CD4-positive, alpha-beta T cell treated with Interleukin-10 for 1 hour (primary cell): ENCODE measurements around the gene MOCOS.
"Not testable (repeated sequence)": the region's sequence is repeated elsewhere in the genome, so short reads cannot be mapped to it uniquely, and the experiment has no call there.

Source experiments
- DNase-seq: peaks from one replicate; pipeline ENCODE4 v3.0.0-alpha.2; 2020

MOCOS gene

GRCh38 chr18:36187193-36187825 is at the start of gene MOCOS:
Gene MOCOS (plus strand): TSS chr18:36187497. CDS start chr18:36187540, 43 bp downstream.
- peak; percentile 30 for DNase-seq

DNA sequence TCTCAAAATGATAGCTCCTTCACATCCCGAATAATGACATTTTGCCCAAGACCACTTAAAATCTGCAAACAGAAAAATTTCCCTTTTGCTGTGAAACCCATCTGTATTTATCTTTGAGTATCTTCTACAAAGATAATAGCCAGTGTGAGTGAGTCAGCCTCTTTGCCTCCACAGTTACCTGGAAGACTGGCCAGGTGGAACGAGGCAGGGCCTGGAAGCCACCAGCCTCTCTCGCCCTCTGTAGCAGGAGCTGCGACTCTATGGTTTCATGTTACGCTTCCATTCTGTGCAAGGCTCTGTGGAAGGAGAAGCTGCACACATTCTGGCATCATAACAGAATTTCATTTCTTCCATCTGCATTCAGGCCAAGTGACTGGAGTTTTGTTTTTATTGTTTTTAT is 48.1 kb upstream of the MOCOS start:
- DNase-seq, result no peak

DNA sequence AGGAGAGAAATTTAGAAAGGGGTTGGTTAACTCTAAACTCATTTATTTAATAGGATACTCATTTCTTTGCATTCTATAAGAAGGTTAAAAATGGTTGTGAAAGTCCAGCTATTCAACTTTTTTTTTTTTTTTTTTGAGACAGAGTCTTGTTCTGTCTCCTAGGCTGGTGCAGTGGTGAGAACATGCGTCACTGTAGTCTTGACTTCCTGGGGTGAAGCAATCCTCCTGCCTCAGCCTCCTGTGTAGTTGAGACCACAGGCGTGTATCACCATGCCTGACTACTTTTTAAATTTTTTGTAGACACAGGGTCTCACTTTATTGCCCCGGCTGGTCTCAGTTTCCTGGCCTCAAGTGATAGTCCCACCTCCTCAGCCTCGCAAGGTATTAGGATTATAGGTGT is 45.7 kb upstream of the MOCOS start:
- no peak for DNase-seq

DNA sequence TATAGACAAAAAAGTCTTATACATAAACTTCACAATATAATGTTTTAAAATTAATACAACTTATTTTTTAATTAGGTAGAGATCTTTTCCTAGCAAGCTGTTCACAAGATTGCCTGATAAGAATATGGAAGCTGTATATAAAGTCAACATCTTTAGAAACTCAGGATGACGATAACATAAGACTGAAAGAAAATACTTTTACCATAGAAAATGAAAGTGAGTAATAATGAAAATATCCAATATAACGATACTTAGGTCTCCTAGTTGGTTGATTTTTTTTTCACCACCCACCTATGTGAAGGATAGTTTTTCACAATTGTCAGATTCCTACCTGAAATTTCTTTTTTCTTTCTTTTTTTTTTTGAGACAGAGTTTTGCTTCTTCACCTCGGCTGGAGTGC is 44.5 kb upstream of the MOCOS start:
- no peak for DNase-seq

- DNase-seq, result no peak
Measured at GRCh38 chr18:36143391-36143790, 43.9 kb upstream of the MOCOS start.

DNA sequence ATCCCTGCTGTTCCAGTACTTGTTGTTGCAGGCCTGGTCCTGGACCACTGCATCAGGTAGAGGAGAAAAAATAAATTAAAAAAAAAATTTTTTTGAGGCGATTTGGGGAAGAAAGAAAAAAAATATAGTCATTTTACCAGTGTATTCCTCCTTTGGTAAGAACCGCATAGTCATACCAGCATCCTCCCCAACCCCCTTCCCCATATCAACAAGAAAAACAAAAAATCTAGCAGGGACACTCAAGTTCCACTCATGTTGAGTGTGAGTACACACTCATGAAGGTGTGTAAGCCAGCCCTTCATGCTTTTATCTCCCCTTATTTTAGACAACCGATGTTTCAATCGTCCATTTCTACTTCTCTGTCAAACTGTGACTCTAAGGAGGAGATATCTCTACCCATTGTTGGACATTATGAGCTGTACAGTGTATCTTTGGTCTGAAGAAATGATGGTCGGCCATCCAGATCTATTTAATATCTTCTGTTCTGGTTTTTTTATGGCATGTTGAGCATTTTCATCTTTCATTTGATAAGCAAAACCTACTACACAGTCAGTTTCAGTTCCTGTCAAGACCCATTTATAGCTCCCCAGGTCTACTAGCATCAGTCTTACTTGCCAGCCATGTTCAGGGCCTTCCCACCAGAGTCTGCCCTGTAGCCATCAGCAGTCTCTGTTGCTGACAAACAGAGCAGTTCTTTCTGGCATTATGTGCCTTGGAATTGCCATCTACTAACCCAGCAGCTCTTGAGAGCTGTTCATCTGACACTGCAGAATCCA is 37.6 kb upstream of the MOCOS start:
- no peak for DNase-seq

DNA sequence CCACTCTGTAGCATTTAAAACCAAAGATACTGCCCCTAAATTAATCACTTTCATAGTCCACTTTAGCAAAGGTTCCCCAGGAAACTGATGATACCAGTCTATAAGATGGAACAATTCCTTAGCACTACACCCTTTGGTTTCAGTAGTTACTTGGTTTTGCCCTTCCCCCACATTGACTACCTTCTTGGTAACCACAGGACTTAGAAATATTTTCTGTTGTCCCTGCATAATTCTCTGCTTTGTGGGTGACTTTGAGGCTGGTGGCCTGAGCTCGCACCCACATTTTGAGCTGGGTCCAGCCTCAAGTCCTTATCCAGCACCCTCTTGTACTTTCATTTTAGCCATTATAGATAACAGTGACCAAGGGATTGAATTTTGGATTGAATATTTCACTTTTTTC is 34.5 kb upstream of the MOCOS start:
- DNase-seq, result no peak

GRCh38 chr18:36153203-36153602 is 34.1 kb upstream of the MOCOS start:
- no peak for DNase-seq

DNA sequence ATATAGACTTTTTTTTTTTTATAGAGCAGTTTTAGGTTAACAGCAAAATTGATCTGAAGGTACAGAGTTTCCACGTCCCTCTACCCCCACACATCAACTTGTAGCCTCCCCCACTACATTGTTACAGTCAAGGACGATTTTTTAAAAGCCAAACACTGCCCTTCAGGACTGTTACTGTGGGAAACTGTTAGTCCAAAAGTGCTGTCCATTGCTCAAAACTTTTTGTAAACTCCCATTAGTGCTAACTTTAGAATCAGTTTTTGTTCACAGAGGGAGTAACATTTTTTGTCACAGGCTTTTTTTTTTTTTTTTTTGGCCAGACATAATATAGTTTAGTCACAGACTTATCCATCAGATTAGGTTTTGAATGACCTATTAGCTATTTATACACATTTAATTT is 33.5 kb upstream of the MOCOS start:
- no peak for DNase-seq

DNA sequence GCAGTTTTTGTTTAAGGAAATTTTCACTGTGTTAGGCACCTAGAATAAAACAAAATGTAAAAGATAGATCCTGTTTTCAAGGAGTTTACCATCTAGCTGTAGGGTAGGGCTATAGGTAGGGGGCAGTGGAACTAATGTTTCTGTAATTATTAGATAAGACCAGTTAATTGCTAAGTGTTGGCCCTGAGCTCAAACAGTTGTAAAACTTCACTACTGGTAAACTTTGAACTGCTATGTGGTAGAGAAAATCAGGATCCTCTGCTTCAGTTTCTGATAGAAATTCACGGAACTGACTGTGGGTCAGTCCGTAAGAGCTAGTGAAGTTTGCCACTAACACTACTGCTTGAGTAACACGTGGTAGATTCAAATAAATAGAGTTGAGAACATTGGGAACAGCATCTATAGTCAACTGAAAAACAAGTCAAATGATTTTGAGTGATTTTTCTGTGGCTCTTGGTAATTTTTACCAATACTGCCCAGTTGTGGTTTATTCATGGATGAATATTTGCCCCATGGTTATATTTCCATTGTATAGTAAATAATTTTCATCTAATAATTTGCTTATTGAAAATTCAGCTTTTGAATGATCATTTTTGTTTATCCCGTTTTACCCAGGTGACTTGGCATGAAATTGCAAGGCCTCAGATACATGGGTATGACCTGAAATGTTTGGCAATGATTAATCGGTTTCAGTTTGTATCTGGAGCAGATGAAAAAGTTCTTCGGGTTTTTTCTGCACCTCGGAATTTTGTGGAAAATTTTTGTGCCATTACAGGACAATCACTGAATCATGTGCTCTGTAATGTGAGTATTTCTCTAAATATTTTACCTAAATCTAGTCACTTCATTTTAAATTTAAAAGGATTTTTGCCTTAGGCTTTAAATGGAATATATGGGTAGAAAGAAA is 31.2 kb upstream of the MOCOS start:
- no peak for DNase-seq

DNA sequence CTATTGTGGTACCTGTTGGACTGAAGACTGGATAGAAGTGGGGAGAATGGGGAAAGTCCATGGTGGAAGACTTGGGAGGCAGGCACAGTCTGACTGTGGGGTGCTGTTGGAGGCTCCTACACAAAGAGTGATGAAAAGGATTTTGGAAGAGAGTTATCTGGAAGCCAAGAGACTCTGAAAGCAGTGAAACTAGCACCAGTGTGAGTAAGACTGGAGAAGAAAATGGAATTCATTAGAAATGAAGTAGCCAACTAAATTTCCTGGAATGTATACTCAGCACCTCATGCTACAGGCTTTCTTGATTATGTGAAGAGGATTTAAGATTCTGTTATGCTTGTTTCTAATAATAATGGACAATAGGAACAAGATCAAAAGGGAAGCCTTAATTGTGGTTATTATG is 29.9 kb upstream of the MOCOS start:
- no peak for DNase-seq

DNA sequence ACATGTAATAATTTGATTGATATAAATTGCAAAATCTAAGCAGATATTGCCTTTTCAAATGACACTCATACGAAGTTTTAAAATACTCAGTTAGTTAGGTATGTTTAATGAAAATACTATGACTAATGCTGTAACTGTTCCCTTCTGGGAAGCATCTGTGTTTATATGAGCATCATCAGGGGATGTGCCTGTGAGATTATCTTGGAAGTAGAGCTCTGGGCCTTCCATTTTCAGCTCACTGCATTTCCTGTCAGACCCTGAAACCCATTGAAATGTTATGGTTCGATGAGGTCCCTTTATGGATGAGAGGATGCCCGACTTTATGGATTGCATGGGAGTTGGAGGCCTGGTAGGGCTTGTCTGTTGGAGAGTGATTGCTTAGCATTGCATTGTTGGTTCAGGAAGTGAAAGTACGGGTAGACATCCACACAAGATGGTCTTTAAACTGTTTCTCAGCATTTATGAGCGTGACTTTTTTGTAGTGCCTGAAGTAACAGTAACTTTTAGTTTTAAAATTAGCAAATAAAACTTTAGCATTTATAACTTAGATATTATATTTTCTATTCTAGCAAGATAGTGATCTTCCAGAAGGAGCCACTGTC is 28.9 kb upstream of the MOCOS start:
- DNase-seq, result no peak

GRCh38 chr18:36160959-36161371 is 26.3 kb upstream of the MOCOS start:
- no peak for DNase-seq

- DNase-seq, result no peak
Measured at GRCh38 chr18:36162981-36163380, 24.3 kb upstream of the MOCOS start.

DNA sequence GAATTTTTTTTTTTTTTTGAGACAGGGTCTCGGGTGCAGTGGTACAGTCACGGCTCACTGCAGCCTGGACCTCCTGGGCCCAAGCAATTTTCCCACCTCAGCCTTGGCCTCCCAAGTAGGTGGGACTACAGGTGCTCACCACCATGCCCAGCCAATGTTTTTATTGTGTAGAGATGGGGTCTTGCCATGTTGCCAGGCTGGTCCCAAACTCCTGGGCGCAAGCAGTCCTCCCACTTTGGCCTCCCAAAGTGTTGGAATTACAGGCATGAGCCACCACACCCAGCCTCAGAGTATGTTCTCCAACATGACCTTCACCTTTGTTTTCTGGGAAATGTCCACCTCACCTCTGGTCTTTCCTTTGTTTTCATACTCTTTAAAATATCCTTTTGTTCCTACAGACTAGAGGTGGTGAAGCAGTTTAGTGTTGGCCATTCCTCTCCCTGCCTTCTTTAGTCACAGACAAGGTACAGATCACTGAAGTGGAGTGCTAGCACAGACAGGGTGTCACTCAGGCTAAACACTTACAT is 19.5 kb upstream of the MOCOS start:
- no peak for DNase-seq

- DNase-seq, result not testable (repeated sequence)
Measured at GRCh38 chr18:36168296-36168695, 19.0 kb upstream of the MOCOS start.

DNA sequence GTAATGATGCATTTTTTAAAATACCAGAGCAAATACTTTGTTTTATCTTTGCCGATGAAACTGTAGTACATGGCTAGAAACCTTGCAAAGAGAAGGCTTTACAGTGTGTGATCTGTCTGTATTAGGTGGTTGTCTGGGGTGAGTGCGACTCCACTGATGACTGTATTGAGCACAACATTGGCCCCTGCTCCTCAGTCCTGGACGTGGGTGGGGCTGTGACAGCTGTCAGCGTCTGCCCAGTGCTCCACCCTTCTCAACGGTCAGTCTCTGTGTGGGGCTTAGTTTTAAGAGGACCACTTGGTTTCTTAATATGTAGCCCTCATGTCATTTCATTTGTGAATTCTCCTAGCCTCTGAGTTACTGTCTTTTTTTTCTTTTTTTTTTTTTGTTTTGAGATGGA is 17.4 kb upstream of the MOCOS start:
- DNase-seq, result no peak

DNA sequence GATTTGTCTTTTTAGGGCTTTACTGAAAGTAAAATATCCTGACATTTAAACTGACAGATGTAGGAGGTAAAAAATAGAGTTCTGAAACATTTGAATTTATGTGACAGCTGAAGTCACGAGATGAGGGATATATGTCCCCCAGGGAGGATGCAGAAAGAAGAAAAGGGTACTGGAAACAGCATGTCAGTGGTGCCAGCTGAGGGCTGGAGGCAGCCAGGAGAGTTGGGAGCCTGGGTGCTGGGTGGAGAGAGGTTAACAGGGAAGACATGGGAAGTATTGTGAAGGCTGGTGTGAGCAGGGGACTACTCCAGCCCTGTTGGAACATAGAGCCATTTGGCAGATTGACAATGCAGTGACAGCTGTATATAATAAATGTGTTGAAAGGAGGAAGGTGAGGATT is 11.8 kb upstream of the MOCOS start:
- no peak for DNase-seq

GRCh38 chr18:36176177-36176584 is 11.1 kb upstream of the MOCOS start:
- no peak for DNase-seq

DNA sequence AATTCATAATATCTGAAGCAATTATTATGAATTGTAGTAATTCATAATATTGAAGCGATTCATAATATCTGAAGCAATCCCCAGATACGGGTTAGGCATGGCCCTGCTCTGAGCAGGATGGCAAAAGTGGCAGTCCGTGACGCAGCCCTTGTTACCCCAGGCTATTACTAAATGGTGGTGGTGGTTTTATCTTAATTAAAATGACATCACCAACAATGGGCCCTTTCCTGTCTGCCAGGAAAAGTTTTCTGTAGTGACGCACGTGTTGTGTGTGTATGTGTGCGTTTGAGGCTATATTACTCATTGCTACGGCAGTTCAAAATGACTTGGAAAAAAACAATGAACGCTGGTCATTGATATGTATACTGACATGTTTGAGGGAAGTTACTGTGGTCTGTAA is 10.6 kb upstream of the MOCOS start:
- DNase-seq, result no peak

- no peak for DNase-seq
Measured at GRCh38 chr18:36177913-36178312, 9.4 kb upstream of the MOCOS start.

GRCh38 chr18:36179562-36180355 is 7.5 kb upstream of the MOCOS start:
- DNase-seq, result no peak
